Activated T-helper 9 cell treated with anti-CD3 and anti-CD28 coated beads, Interleukin-2, amount 50 U/mL, for 16 hours (primary cell): ENCODE data around the gene ERBIN.
"Not testable (repeated sequence)": the region's sequence is repeated elsewhere in the genome, so short reads cannot be mapped to it uniquely, and the experiment has no call there.

Experiments used
- DNase-seq: peaks from one replicate; pipeline ENCODE4 v3.0.0-alpha.2; 2020; ENCODE audit warnings: low read depth

ERBIN gene

GRCh38 chr5:65919773-65920172 lies 6.6 kb upstream of the ERBIN start:
- DNase-seq, result no peak

GRCh38 chr5:65923339-65923738 lies 3.0 kb upstream of the ERBIN start:
- no peak for DNase-seq

- DNase-seq, result no peak
These were observed 1.9 kb upstream of the ERBIN start for GRCh38 chr5:65924366-65925043.

- peak; percentile 60 for DNase-seq
These were observed 1.3 kb upstream of the ERBIN start for GRCh38 chr5:65925044-65925600.

GRCh38 chr5:65925601-65926275 lies 637 bp upstream of the ERBIN start:
- DNase-seq, result peak; percentile 73

GRCh38 chr5:65926893-65927292 lies 518 bp downstream of the ERBIN start:
- DNase-seq, result no peak

GRCh38 chr5:65927503-65928321 lies 1.3 kb downstream of the ERBIN start:
- DNase-seq, result no peak

- no peak for DNase-seq
These were observed 2.0 kb downstream of the ERBIN start for GRCh38 chr5:65928322-65928752.

- DNase-seq, result no peak
These were observed 2.5 kb downstream of the ERBIN start for GRCh38 chr5:65928860-65929259.

GRCh38 chr5:65932676-65933075 lies 6.3 kb downstream of the ERBIN start:
- DNase-seq, result no peak

- DNase-seq, result no peak
These were observed 6.9 kb downstream of the ERBIN start for GRCh38 chr5:65933295-65933694.

- DNase-seq, result no peak
These were observed 11.9 kb downstream of the ERBIN start for GRCh38 chr5:65938256-65938655.

GRCh38 chr5:65943771-65944170 lies 17.4 kb downstream of the ERBIN start:
- no peak for DNase-seq

GRCh38 chr5:65946198-65946745 lies 19.9 kb downstream of the ERBIN start:
- DNase-seq, result no peak

- no peak for DNase-seq
These were observed 21.9 kb downstream of the ERBIN start for GRCh38 chr5:65948115-65948747.

GRCh38 chr5:65951330-65951729 lies 25.0 kb downstream of the ERBIN start:
- no peak for DNase-seq

- no peak for DNase-seq
These were observed 25.9 kb downstream of the ERBIN start for GRCh38 chr5:65952259-65952658.

- DNase-seq, result no peak
These were observed 27.8 kb downstream of the ERBIN start for GRCh38 chr5:65954200-65954599.

GRCh38 chr5:65955746-65956145 lies 29.4 kb downstream of the ERBIN start:
- no peak for DNase-seq

- not testable (repeated sequence) for DNase-seq
These were observed 31.3 kb downstream of the ERBIN start for GRCh38 chr5:65957703-65958102.

GRCh38 chr5:65961633-65962032 lies 35.3 kb downstream of the ERBIN start:
- DNase-seq, result no peak
